HK-2 (cell line): ENCODE data around the gene C2orf42.
A peak's percentile ranks its signal among the peaks of the same experiment; 100 is the strongest.
"Not testable (repeated sequence)": the region's sequence is repeated elsewhere in the genome, so short reads cannot be mapped to it uniquely, and the experiment has no call there.

Experiments used
- DNase-seq: peaks from one replicate; pipeline ENCODE4 v3.0.0-alpha.2; 2018; ENCODE audit not compliant: unreplicated experiment

C2orf42 gene

DNA sequence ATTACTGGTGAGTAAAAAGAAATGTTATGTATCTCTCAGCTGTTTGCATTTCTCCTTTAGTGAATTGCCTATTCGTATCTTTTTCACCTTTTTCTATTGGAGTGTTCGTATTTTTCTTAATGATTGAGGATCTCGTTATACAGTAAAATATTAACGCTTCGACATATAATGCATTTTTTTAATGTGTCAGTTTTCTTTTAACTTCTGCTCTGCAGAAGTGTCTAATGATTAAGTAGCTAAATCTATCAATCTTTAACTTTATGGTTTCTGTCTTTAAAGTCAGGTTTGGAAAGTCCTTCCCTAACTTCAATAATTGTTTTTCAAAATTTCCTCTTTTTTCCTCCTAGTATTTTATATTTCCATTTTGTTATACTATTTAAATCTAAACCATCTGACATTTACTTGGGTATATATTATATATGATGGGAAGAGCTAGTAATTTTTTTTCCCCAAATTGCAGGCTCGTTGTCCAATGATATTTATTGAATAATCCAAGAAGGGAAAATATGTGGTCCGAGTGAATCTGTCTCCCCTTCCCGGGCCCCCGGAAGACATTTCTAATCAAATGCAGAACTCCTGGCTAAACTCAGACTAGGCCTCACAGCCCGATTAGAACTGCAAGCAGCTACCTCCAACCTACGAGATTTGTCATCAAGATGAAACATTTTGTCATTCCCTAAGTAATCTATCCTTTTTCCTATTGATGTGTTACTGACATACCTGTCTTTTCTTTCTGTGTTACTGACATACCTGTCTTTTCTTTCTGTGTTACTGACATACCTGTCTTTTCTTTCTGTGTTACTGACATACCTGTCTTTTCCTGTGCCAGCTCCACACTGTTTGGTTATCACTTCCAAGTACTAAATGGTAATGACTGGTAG lies 86.3 kb downstream of the C2orf42 start:
- peak; percentile 69 for DNase-seq

DNA sequence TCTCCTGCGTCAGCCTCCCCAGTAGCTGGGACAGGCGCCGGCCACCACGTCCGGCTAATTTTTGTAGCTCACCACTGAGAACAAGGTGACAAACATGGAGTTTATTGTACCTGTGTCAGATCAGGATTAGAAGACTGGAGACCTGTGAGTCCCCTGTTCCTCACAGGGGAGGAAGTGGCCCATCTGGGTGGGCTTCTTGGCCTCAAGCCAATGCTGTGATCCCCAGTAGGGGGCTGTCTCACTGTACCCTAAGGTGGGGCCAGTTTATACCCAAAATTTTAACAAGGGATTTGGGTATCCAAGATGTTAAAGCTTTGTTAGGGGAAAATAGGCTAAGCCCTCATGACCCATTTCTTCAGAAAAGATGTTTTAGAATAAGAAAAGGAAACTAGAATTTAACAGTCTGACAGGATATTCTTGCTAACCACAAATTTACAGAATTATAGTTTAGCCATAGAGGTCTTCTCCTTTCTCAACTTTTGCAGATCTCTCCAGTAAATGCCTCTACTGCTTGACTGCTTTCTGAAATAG lies 87.2 kb downstream of the C2orf42 start:
- no peak for DNase-seq

DNA sequence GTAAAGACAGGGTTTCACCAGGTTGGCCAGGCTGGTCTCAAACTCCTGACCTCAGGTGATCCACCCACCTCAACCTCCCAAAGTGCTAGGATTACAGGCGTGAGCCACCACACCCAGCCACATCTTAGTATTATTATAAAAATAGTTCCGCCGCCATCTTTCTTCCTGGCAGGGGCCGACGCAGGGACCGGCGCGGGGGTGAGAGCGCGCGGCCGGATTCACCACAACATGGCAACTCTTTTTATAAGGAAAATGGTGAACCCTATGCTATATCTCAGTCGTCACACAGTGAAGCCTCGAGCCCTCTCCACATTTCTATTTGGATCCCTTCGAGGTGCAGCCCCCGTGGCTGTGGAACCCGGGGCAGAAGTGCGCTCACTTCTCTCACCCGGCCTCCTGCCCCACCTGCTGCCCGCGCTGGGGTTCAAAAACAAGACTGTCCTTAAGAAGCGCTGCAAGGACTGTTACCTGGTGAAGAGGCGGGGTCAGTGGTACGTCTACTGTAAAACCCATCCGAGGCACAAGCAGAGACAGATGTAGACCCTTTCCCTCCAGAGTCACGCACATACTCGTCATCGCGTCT lies 88.4 kb downstream of the C2orf42 start:
- not testable (repeated sequence) for DNase-seq

DNA sequence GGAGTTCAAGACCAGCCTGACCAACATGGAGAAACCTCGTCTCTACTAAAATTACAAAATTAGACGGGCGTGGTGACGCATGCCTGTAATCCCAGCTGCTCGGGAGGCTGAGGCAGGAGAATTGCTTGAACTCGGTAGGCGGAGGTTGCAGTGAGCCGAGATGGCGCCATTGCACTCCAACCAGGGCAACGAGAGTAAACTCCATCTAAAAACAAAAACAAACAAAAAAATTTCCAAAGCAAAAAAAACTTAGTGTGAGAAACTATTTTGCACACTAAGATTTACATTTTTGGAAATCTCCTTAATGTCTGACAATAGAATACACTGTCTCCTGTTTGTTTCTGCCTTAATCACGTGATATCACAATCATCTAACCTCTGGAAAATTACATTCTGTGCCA lies 89.1 kb downstream of the C2orf42 start:
- not testable (repeated sequence) for DNase-seq

DNA sequence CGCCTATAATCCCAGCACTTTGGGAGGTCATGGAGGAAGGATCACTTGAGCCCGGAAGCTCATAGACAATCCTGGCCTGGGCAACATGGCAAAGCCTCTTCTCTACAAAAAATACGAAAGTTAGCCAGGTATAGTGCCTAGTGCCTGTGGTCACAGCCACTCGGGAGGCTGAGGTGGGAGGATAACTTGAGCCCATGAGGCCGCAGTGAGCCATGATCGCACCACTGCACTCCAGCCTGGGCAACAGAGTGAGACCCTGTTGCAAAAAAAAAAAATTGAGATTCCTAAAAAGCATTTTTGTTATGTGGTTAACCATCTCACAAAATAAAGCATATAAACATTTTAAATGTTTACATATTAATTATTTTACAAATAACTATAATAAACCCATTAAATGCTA lies 89.6 kb downstream of the C2orf42 start:
- no peak for DNase-seq
